Activated CD8-positive, alpha-beta memory T cell treated with anti-CD3 and anti-CD28 coated beads for 24 hours (primary cell): Measurements from ENCODE around the gene ADAMTS13.
"Not testable (repeated sequence)": the region's sequence is repeated elsewhere in the genome, so short reads cannot be mapped to it uniquely, and the experiment has no call there.

Experiments
- DNase-seq: peaks from one replicate; pipeline ENCODE4 v3.0.0-alpha.2; 2020

Gene ADAMTS13

GRCh38 chr9:133421615-133422542 lies at the start of gene ADAMTS13:
TSS of gene ADAMTS13 (plus strand) at chr9:133422367. CDS start at chr9:133422444, 77 bp downstream.
- DNase-seq = peak; percentile 69

- peak; percentile 69 for DNase-seq
These were observed 47.5 kb upstream of the ADAMTS13 start for GRCh38 chr9:133374612-133375115.

- peak; percentile 72 for DNase-seq
These were observed 46.9 kb upstream of the ADAMTS13 start for GRCh38 chr9:133375116-133375723.

- peak; percentile 99 for DNase-seq
These were observed 46.2 kb upstream of the ADAMTS13 start, which contains the start of the genes STKLD1 and SURF4 for GRCh38 chr9:133375724-133376654. TSS of gene STKLD1 (plus strand) at chr9:133376366. CDS start at chr9:133376474, 108 bp downstream. TSS of gene SURF4 (minus strand) at chr9:133376060. CDS start at chr9:133375969, 91 bp downstream.

GRCh38 chr9:133377280-133377679 lies 44.9 kb upstream of the ADAMTS13 start:
- not testable (repeated sequence) for DNase-seq

GRCh38 chr9:133377721-133378216 lies 44.4 kb upstream of the ADAMTS13 start:
- no peak for DNase-seq

GRCh38 chr9:133378408-133378962 lies 43.7 kb upstream of the ADAMTS13 start:
- no peak for DNase-seq

- no peak for DNase-seq
These were observed 42.7 kb upstream of the ADAMTS13 start for GRCh38 chr9:133379153-133380086.

- no peak for DNase-seq
These were observed 41.4 kb upstream of the ADAMTS13 start for GRCh38 chr9:133380734-133381133.

GRCh38 chr9:133382507-133383141 lies 39.5 kb upstream of the ADAMTS13 start:
- no peak for DNase-seq

- no peak for DNase-seq
These were observed 38.7 kb upstream of the ADAMTS13 start for GRCh38 chr9:133383438-133383837.

GRCh38 chr9:133384736-133385321 lies 37.3 kb upstream of the ADAMTS13 start:
- no peak for DNase-seq

- DNase-seq = no peak
These were observed 36.7 kb upstream of the ADAMTS13 start for GRCh38 chr9:133385452-133385851.

- DNase-seq = no peak
These were observed 35.8 kb upstream of the ADAMTS13 start for GRCh38 chr9:133386338-133386737.

GRCh38 chr9:133387680-133388079 lies 34.5 kb upstream of the ADAMTS13 start:
- no peak for DNase-seq

- no peak for DNase-seq
These were observed 33.1 kb upstream of the ADAMTS13 start for GRCh38 chr9:133389025-133389557.

GRCh38 chr9:133389562-133389961 lies 32.6 kb upstream of the ADAMTS13 start:
- no peak for DNase-seq

- no peak for DNase-seq
These were observed 31.5 kb upstream of the ADAMTS13 start for GRCh38 chr9:133390713-133391112.

- not testable (repeated sequence) for DNase-seq
These were observed 30.7 kb upstream of the ADAMTS13 start for GRCh38 chr9:133391449-133391848.

- DNase-seq = not testable (repeated sequence)
These were observed 29.9 kb upstream of the ADAMTS13 start for GRCh38 chr9:133392308-133392707.
